ENCODE results near the gene PHLPP1. TPM values are rescaled to one million over a fixed set of nuclear protein-coding genes. Genes with fewer than 3 reads are reported as not detected.
"Not testable (repeated sequence)": the region's sequence is repeated elsewhere in the genome, so short reads cannot be mapped to it uniquely, and the experiment has no call there.

The PHLPP1 gene
- total RNA-seq, 2 experiments from 2014 or later: 8.2 to 8.6 TPM

- ChIA-PET CTCF (interaction anchor here (1.3 kb wide), 1 partner anchor 78 kb away, joined by 6 read pairs; no protein-coding TSS in a partner anchor), POLR2A (no interaction called here)
- ATAC-seq: no peak
- H3K36me3 Mint-ChIP-seq (ENCODE audit: low read depth): peaks cover 5% of the 10 kb centered on the region
- H3K27ac Mint-ChIP-seq: no peak overlapping the region
- intact Hi-C loops (cut with micrococcal nuclease): no loop called here
- DNase-seq: no peak
- H3K4me1 Mint-ChIP-seq (ENCODE audit: low read depth): no peaks in the 10 kb centered on the region
- H3K27me3 Mint-ChIP-seq: no peaks in the 10 kb centered on the region
- no peak for TF ChIP-seq CTCF (IDR thresholded peaks at IDR 0.05)
- no peak overlapping the region for H3K4me3 Mint-ChIP-seq
- H3K9me3 Mint-ChIP-seq: no peaks in the 10 kb centered on the region
These were observed 189.3 kb downstream of the PHLPP1 start for GRCh38 chr18:62904396-62905285.

- ChIA-PET CTCF (no interaction called here), POLR2A (no interaction called here)
- Mint-ChIP-seq H3K27ac (no peak overlapping the region), H3K36me3 (ENCODE audit: low read depth) (peaks cover 5% of the 10 kb centered on the region), H3K4me1 (ENCODE audit: low read depth) (no peaks in the 10 kb centered on the region), H3K4me3 (no peak overlapping the region), H3K27me3 (no peaks in the 10 kb centered on the region), H3K9me3 (no peaks in the 10 kb centered on the region)
- DNase-seq (no peak), ATAC-seq (peak; percentile 27)
- TF ChIP-seq CTCF (IDR thresholded peaks at IDR 0.05): no peak
- intact Hi-C loops (cut with micrococcal nuclease): no loop called here
These were observed 197.5 kb downstream of the PHLPP1 start for GRCh38 chr18:62912885-62913284.

- H3K4me1 Mint-ChIP-seq (ENCODE audit: low read depth); H3K9me3 Mint-ChIP-seq; H3K27ac Mint-ChIP-seq; intact Hi-C loops (cut with micrococcal nuclease); POLR2A ChIA-PET; H3K36me3 Mint-ChIP-seq (ENCODE audit: low read depth); H3K27me3 Mint-ChIP-seq; DNase-seq; ATAC-seq; H3K4me3 Mint-ChIP-seq: not testable (repeated sequence)
- CTCF ChIA-PET: interaction anchor here (1.2 to 1.3 kb wide), 2 partner anchors 44 to 111 kb away, joined by 3 to 4 read pairs; no protein-coding TSS in a partner anchor
These were observed 198.5 kb downstream of the PHLPP1 start for GRCh38 chr18:62913824-62914223.

- ATAC-seq (no peak), DNase-seq (no peak)
- H3K36me3 Mint-ChIP-seq (ENCODE audit: low read depth): peaks cover 5% of the 10 kb centered on the region
- H3K27ac Mint-ChIP-seq: no peak overlapping the region
- CTCF ChIA-PET: interaction anchor here (1.3 kb wide), 1 partner anchor 43 kb away, joined by 4 read pairs; no protein-coding TSS in a partner anchor
- POLR2A ChIA-PET: no interaction called here
- TF ChIP-seq CTCF (IDR thresholded peaks at IDR 0.05): no peak
- H3K4me1 Mint-ChIP-seq (ENCODE audit: low read depth): no peaks in the 10 kb centered on the region
- intact Hi-C loops (cut with micrococcal nuclease): no loop called here
- no peaks in the 10 kb centered on the region for H3K9me3 Mint-ChIP-seq
- no peak overlapping the region for H3K4me3 Mint-ChIP-seq
- H3K27me3 Mint-ChIP-seq: no peaks in the 10 kb centered on the region
These were observed 199.6 kb downstream of the PHLPP1 start for GRCh38 chr18:62914871-62915392.

GRCh38 chr18:62918361-62918760, 203.0 kb downstream of the PHLPP1 start:
- Mint-ChIP-seq H3K36me3 (ENCODE audit: low read depth) (peaks cover 4% of the 10 kb centered on the region), H3K27me3 (no peaks in the 10 kb centered on the region), H3K27ac (no peak overlapping the region), H3K4me3 (no peak overlapping the region), H3K9me3 (no peaks in the 10 kb centered on the region), H3K4me1 (ENCODE audit: low read depth) (no peaks in the 10 kb centered on the region)
- no peak for DNase-seq
- intact Hi-C loops (cut with micrococcal nuclease): no loop called here
- no peak for TF ChIP-seq CTCF (IDR thresholded peaks at IDR 0.05)
- no peak for ATAC-seq
- POLR2A ChIA-PET: no interaction called here
- CTCF ChIA-PET: interaction anchor here (1.4 kb wide), 1 partner anchor 64 kb away, joined by 5 read pairs; no protein-coding TSS in a partner anchor

All from activated CD8-positive, alpha-beta T cell treated with anti-CD3 and anti-CD28 coated beads for 36 hours (primary cell).